Islet of Langerhans (tissue), 1 donor: ENCODE results near the gene FAM228B.
"Not testable (repeated sequence)": the region's sequence is repeated elsewhere in the genome, so short reads cannot be mapped to it uniquely, and the experiment has no call there.

ENCODE experiments used
- FAIRE-seq: peaks from one replicate; lab custom pipeline; 2011; peaks lifted over from hg19 to GRCh38; lab: Jason Lieb, UNC

The FAM228B gene

GRCh38 chr2:24159708-24160107, 36.4 kb downstream of the FAM228B start:
- FAIRE-seq = no peak

- FAIRE-seq = no peak
Observed at GRCh38 chr2:24160761-24161160, 37.5 kb downstream of the FAM228B start.

DNA sequence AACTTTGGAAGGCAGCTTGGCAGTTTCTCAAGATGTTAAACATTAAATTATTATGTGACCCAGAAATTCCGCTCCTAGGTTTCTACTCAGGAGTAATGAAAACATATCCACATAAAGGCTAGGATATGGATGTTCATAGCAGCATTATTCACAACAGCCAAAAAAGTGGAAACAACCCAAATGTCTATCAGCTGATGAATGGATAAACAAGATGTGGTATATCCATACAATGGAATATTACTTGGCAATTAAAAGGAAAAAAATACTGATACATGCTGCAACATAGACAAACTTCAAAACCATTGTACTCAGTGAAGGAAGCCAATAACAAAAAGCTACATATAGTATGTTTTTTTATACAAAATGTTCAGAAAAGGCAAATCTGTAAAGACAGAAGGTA, 39.2 kb downstream of the FAM228B start:
- no peak for FAIRE-seq

DNA sequence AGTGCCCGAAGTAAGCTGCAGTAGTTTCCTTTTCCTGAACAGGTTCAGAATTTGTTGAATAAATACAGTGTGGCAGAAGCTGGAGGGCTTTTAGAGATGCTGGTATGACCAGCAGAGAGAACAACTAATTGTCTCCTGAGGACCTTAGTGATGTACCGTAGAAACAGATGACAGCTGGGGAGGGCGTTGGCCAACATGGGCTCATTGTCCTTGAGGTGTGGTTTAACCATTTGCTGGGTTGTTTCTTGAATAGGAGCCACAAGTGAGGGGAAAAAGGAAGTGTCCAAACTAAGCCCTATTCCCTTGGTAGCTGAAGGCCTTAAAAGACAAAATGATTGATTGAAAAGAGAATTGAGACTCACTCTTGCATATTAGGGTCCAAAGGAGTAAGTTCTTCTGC, 39.9 kb downstream of the FAM228B start:
- FAIRE-seq = no peak

DNA sequence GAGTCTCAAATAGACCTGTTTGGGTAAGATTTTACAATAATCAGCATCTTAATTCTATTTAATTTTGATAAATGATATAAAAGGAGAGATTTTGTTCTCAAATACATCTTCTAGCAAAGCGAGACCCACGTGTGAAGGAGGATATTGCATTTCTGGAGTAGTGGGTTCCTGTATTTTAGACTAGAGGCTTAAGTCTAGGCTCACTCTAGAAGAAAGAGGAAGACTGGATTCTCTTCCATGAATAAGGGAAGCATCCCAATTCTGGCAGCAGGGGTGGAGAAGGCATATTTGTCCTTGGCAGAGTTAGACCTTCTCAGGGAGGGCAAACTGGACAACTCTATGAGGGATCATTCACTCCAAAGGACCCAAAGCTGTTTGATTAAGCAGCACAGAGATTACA, 40.3 kb downstream of the FAM228B start:
- no peak for FAIRE-seq

DNA sequence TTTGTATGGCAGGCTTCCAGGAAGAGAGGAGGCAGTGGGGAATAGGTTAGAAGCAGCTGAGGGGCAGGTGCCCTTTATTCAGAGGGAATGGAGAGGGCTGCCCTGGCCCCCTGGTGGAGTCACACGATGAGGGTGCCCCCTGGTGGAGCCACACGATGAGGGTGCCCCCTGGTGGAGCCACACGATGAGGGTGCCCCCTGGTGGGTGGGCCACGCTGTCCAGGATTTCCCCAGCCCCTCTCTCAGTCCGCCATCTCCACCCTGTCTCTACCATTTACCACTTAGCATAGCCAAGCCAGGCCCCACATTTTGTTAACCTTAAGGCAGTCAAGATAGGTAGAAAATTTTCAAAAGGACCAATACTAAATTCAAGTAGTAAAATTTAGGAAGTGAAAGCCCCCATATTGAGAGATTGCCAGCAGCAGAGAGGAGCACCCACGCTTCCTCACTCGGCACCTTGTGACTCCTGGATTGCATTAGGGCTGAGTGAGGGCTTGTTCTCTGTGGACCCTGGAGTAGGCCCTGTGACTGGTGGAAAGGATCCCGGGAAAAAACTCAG, 41.2 kb downstream of the FAM228B start:
- no peak for FAIRE-seq

- FAIRE-seq = no peak
Observed at GRCh38 chr2:24169023-24169422, 45.8 kb downstream of the FAM228B start.

- no peak for FAIRE-seq
Observed at GRCh38 chr2:24174851-24175277, 51.6 kb downstream of the FAM228B start, which contains the start of gene FAM228A. FAM228A (plus strand) TSS chr2:24175053; CDS start chr2:24175481, 428 bp downstream.

GRCh38 chr2:24175631-24176187, 52.4 kb downstream of the FAM228B start:
- no peak for FAIRE-seq

- no peak for FAIRE-seq
Observed at GRCh38 chr2:24176326-24176725, 53.1 kb downstream of the FAM228B start.

GRCh38 chr2:24179683-24180082, 56.4 kb downstream of the FAM228B start:
- no peak for FAIRE-seq

GRCh38 chr2:24181849-24182248, 58.6 kb downstream of the FAM228B start:
- FAIRE-seq = no peak

GRCh38 chr2:24182507-24182906, 59.2 kb downstream of the FAM228B start:
- no peak for FAIRE-seq

- no peak for FAIRE-seq
Observed at GRCh38 chr2:24183366-24184069, 60.2 kb downstream of the FAM228B start.

GRCh38 chr2:24189551-24189950, 66.3 kb downstream of the FAM228B start:
- no peak for FAIRE-seq

GRCh38 chr2:24190503-24190902, 67.2 kb downstream of the FAM228B start:
- no peak for FAIRE-seq

DNA sequence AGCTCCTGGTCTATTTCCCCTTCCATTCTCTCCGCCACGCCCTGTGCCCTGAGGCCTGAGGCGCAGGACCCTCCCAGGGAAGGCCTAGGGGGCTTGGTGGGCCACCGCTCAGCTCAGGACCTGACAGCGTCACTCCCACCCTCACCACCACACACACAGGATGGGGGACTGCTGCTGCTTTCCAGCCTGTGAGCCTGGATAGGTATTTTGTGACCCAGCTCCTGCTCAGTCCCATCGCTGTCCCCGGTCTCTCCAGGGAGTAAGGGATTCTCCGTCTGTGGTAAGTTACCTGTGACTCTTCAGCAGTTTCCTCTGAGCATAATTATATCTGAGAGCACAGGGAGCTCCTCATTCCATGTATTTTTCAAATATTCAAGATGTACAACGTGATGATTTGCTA, 67.9 kb downstream of the FAM228B start:
- FAIRE-seq = no peak

DNA sequence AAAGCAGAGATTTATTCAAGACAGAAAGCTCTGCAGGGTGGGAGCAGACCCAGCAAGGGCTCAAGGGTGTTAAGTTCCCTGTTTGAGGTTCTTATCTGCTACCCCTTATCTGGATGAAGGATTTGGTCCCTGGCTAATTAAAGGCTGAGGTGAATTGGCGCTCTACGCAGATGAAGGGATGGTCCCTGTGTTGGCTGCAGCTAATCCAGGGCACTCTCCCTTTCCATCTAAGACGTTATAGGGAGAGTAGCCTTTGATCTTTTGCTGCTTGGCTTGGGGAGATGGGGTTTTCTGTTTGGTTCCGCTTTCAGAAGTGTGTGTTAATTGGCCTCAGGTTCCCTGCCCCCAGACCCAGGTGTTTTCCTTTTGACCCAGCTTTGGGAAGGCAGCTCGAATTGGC, 68.6 kb downstream of the FAM228B start:
- FAIRE-seq = no peak

GRCh38 chr2:24197213-24197612, 73.9 kb downstream of the FAM228B start:
- not testable (repeated sequence) for FAIRE-seq

DNA sequence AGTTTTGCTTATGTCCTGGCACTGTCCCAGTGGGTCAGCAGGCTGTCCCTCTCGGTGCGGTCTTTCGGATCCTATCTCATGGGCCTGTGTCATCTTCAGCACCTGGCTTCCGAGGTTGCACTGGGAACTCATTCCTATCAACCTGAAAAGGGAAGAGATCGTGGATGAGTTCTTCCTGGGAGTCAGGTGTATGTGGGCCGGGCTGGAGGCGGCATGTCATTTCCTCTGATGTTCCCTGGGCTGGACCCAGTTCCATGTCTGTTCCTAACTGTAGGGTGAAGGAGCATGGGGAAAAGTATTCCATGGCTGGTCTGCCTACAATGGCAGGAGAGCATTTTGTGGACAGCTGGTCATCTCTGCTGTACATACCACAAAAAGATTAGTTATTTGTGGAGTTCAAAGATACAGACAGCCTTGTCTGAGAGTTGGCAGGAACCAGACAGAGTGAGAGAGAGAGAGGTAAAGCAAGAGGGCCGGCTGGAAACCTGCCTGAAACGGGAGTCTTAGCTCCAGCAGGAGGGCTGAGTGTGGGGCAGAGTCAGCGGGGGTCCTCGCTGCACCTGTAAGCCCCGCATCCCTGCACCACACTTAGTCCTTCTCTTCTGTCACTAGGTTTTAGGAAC, 76.8 kb downstream of the FAM228B start:
- no peak for FAIRE-seq

DNA sequence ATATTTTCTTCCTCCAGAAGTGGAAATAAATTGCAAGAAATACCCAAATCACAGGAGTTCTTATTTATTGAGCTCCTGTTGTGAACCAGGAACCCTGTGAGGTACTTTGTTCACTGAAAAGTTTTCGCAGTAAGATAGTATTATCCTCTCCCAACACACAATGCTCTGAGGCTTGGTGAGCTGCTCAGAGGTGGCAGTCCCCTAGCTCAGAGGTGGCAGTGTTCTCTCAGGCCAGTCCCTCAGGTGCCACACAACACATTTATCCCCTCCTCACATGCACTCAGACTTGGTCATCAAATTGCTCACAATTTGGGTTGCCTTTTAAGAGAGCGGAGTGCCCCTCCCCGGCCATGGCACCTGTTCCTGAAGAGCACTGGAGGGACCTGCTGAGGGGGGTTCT, 77.5 kb downstream of the FAM228B start:
- no peak for FAIRE-seq

DNA sequence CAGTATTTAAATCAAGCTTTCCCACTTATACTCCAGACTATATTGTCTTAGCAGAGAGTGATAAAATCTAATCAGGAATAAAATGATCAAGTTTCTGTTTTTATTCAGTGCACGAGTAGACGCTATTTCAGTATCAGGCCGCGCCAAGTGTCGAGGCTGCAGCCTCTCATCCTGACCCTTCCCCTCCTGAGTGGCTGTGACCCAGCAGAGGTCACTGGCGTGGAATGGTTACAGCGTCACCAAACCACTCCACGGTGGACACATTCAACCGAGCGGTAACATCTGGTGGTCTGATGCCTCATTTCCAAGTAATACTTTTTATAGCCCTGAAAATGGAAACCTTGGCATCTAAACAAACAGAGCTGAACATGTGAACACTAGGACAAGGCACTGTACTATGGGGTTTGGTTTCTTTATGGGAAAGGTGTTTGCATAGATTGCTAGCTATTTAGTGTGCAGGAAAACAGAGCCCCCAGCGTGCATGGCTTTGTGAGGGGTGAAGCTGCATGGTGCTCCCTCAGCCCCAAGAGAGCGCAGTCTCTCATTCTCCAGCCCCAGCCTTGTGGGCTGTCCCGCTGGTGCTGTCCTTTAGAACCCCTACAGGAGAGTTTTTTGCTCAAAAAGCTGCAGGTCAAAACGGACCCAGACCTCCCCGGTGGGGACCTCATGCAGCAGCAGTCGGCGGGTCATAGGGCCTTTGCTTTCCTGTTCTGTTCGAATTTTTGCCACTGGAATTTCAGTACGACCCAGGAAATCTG, 79.9 kb downstream of the FAM228B start:
- no peak for FAIRE-seq

DNA sequence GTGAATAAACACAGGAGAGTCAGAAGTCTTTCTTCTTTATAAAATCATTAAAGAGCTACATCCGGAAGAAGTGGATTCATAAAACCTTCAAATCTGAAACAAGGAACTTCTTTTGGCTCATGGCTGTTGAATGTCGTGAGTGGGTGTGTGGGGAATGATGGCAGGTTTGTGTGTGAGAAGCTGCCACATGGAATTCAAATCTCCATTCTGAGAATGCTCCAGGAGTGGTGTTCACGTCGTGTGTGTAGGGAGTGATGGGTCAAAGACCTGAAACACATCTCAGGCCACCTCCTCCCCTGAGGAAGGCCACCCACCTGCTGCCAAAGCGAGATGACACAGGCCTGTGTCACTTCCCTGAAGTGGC, 80.5 kb downstream of the FAM228B start:
- FAIRE-seq = no peak
